ENCODE measurements around the gene CENPN.

The CENPN gene

GRCh38 chr16:81006211-81006812 is 702 bp upstream of the CENPN start:
- peaks cover 0 to 21% (median 17%) of the 10 kb centered on the region in 4 donors for H3K4me1 ChIP-seq
- peak; percentile 65 to 86 for DNase-seq
- intact Hi-C loops (cut with DNase I; ENCODE audit: low total_unique reads), result loop anchor here (2.0 to 5.0 kb wide), 2 partner anchors 70 to 176 kb away; partner anchors contain the start of gene C16orf46
- H3K9me3 ChIP-seq, result no peaks in the 10 kb centered on the region
- no peaks in the 10 kb centered on the region for H3K27me3 ChIP-seq
- TF ChIP-seq CTCF (IDR thresholded peaks at IDR 0.05), result peak in 1 of 2 experiments; percentile 9
- H3K36me3 ChIP-seq, result no peaks in the 10 kb centered on the region
- H3K27ac ChIP-seq, result peak overlapping the region; percentile 94 to 98
- peak overlapping the region; percentile 67 to 95 for H3K4me3 ChIP-seq

GRCh38 chr16:81008505-81008789 is 1.4 kb downstream of the CENPN start:
- Histone ChIP-seq H3K27me3 (no peaks in the 10 kb centered on the region), H3K27ac (peak overlapping the region in 1 of 2 donors; percentile 98), H3K4me3 (peak overlapping the region in 1 of 2 donors; percentile 95), H3K4me1 (peaks cover 0 to 21% (median 17%) of the 10 kb centered on the region in 4 donors), H3K36me3 (peaks cover 0 to 4% (median 0%) of the 10 kb centered on the region in 3 donors), H3K9me3 (no peaks in the 10 kb centered on the region)
- intact Hi-C loops (cut with DNase I; ENCODE audit: low total_unique reads), result loop anchor here (5.0 kb wide), 1 partner anchor 174 kb away; no protein-coding TSS in a partner anchor
- no peak for TF ChIP-seq CTCF (IDR thresholded peaks at IDR 0.05)
- no peak for DNase-seq

- TF ChIP-seq CTCF (IDR thresholded peaks at IDR 0.05), result no peak
- Histone ChIP-seq H3K9me3 (no peaks in the 10 kb centered on the region), H3K4me3 (no peak overlapping the region), H3K36me3 (peaks cover 0 to 10% (median 0%) of the 10 kb centered on the region in 3 donors), H3K27me3 (no peaks in the 10 kb centered on the region), H3K27ac (no peak overlapping the region), H3K4me1 (peaks cover 0 to 1% (median 0%) of the 10 kb centered on the region in 4 donors)
- no peak for DNase-seq
- intact Hi-C loops (cut with DNase I; ENCODE audit: low total_unique reads), result no loop called here
These were observed 6.0 kb downstream of the CENPN start for GRCh38 chr16:81012974-81013373.

- DNase-seq, result no peak
- H3K36me3 ChIP-seq, result peaks cover 0 to 13% (median 0%) of the 10 kb centered on the region in 3 donors
- TF ChIP-seq CTCF (IDR thresholded peaks at IDR 0.05), result no peak
- intact Hi-C loops (cut with DNase I; ENCODE audit: low total_unique reads), result no loop called here
- no peak overlapping the region for H3K27ac ChIP-seq
- no peak overlapping the region for H3K4me3 ChIP-seq
- H3K27me3 ChIP-seq, result no peaks in the 10 kb centered on the region
- H3K9me3 ChIP-seq, result no peaks in the 10 kb centered on the region
- no peaks in the 10 kb centered on the region for H3K4me1 ChIP-seq
These were observed 7.7 kb downstream of the CENPN start for GRCh38 chr16:81014672-81015071.

- intact Hi-C loops (cut with DNase I; ENCODE audit: low total_unique reads), result no loop called here
- no peaks in the 10 kb centered on the region for H3K27me3 ChIP-seq
- no peaks in the 10 kb centered on the region for H3K9me3 ChIP-seq
- no peak for DNase-seq
- no peak overlapping the region for H3K4me3 ChIP-seq
- peaks cover 0 to 25% (median 4%) of the 10 kb centered on the region in 3 donors for H3K36me3 ChIP-seq
- H3K27ac ChIP-seq, result no peak overlapping the region
- TF ChIP-seq CTCF (IDR thresholded peaks at IDR 0.05), result no peak
- no peaks in the 10 kb centered on the region for H3K4me1 ChIP-seq
These were observed 11.5 kb downstream of the CENPN start for GRCh38 chr16:81018496-81018895.

Data from tibial artery (tissue), 4 donors.